Measurements from ENCODE around the gene ZNF691. TPM values are rescaled to one million over a fixed set of nuclear protein-coding genes. Genes with fewer than 3 reads are reported as not detected.
"Not testable (repeated sequence)": the region's sequence is repeated elsewhere in the genome, so short reads cannot be mapped to it uniquely, and the experiment has no call there.

The ZNF691 gene
- total and polyA plus RNA-seq, 2 donors from 2014 or later = 11.7 to 17.3 TPM

GRCh38 chr1:42807056-42807668, 39.3 kb upstream of the ZNF691 start:
- Histone ChIP-seq H3K9ac (ENCODE audit: low read length in 3 of 3) (no peak overlapping the region), H3K36me3 (ENCODE audit: control insufficient read depth in 2 of 3, insufficient read depth in 3 of 3, low read length in 3 of 3) (peaks cover 0 to 2% (median 0%) of the 10 kb centered on the region in 3 donors), H3K4me1 (ENCODE audit: control insufficient read depth in 2 of 3, insufficient read depth in 2 of 3, low read depth in 1 of 3, low read length in 3 of 3) (no peaks in the 10 kb centered on the region), H3K9me3 (ENCODE audit: control insufficient read depth in 2 of 3, insufficient read depth in 1 of 3, low read length in 3 of 3) (no peaks in the 10 kb centered on the region), H3K27ac (ENCODE audit: low read depth in 2 of 2, low read length in 2 of 2) (no peak overlapping the region), H3K4me3 (ENCODE audit: low read length in 3 of 3) (no peak overlapping the region), H3K27me3 (ENCODE audit: control insufficient read depth, insufficient read depth, low read length) (no peaks in the 10 kb centered on the region)
- intact Hi-C loops (cut with DNase I) = no loop called here
- no peak for DNase-seq
- FAIRE-seq = no peak
- TF ChIP-seq CTCF (IDR thresholded peaks at IDR 0.05; ENCODE audit: borderline replicate concordance, extremely low read depth, insufficient read depth) = no peak

- H3K36me3 ChIP-seq (ENCODE audit: control insufficient read depth in 2 of 3, insufficient read depth in 3 of 3, low read length in 3 of 3); H3K9ac ChIP-seq (ENCODE audit: low read length in 3 of 3); intact Hi-C loops (cut with DNase I); H3K9me3 ChIP-seq (ENCODE audit: control insufficient read depth in 2 of 3, insufficient read depth in 1 of 3, low read length in 3 of 3); DNase-seq; H3K27me3 ChIP-seq (ENCODE audit: control insufficient read depth, insufficient read depth, low read length); H3K27ac ChIP-seq (ENCODE audit: low read depth in 2 of 2, low read length in 2 of 2); FAIRE-seq; H3K4me3 ChIP-seq (ENCODE audit: low read length in 3 of 3): not testable (repeated sequence)
- H3K4me1 ChIP-seq (ENCODE audit: control insufficient read depth in 2 of 3, insufficient read depth in 2 of 3, low read depth in 1 of 3, low read length in 3 of 3) = peaks cover 0 to 15% (median 10%) of the 10 kb centered on the region in 3 donors
Observed at GRCh38 chr1:42814815-42815214, 31.6 kb upstream of the ZNF691 start.

GRCh38 chr1:42815941-42816584, 30.4 kb upstream of the ZNF691 start:
- no peaks in the 10 kb centered on the region for H3K27me3 ChIP-seq (ENCODE audit: control insufficient read depth, insufficient read depth, low read length)
- no peak for TF ChIP-seq CTCF (IDR thresholded peaks at IDR 0.05; ENCODE audit: borderline replicate concordance, extremely low read depth, insufficient read depth)
- intact Hi-C loops (cut with DNase I) = no loop called here
- H3K4me1 ChIP-seq (ENCODE audit: control insufficient read depth in 2 of 3, insufficient read depth in 2 of 3, low read depth in 1 of 3, low read length in 3 of 3) = peaks cover 0 to 15% (median 10%) of the 10 kb centered on the region in 3 donors
- peak overlapping the region; percentile 69 to 81 (median 81) for H3K4me3 ChIP-seq (ENCODE audit: low read length in 3 of 3)
- H3K9me3 ChIP-seq (ENCODE audit: control insufficient read depth in 2 of 3, insufficient read depth in 1 of 3, low read length in 3 of 3) = no peaks in the 10 kb centered on the region
- H3K9ac ChIP-seq (ENCODE audit: low read length in 3 of 3) = peak overlapping the region in 2 of 3 donors; percentile 59 to 66
- H3K36me3 ChIP-seq (ENCODE audit: control insufficient read depth in 2 of 3, insufficient read depth in 3 of 3, low read length in 3 of 3) = peaks cover 0 to 2% (median 0%) of the 10 kb centered on the region in 3 donors
- no peak for FAIRE-seq
- DNase-seq = peak in 2 of 5 donors; percentile 10 to 45
- peak overlapping the region in 1 of 2 donors; percentile 61 for H3K27ac ChIP-seq (ENCODE audit: low read depth in 2 of 2, low read length in 2 of 2)

Data from kidney (tissue), 14 donors.